Measurements from ENCODE around the gene RAB23. TPM values are rescaled to one million over a fixed set of nuclear protein-coding genes. Genes with fewer than 3 reads are reported as not detected.
A peak's percentile ranks its signal among the peaks of the same experiment; 100 is the strongest.

The RAB23 gene
- total and polyA plus RNA-seq, 2 experiments from 2014 or later: 5.2 to 16.7 TPM

DNA sequence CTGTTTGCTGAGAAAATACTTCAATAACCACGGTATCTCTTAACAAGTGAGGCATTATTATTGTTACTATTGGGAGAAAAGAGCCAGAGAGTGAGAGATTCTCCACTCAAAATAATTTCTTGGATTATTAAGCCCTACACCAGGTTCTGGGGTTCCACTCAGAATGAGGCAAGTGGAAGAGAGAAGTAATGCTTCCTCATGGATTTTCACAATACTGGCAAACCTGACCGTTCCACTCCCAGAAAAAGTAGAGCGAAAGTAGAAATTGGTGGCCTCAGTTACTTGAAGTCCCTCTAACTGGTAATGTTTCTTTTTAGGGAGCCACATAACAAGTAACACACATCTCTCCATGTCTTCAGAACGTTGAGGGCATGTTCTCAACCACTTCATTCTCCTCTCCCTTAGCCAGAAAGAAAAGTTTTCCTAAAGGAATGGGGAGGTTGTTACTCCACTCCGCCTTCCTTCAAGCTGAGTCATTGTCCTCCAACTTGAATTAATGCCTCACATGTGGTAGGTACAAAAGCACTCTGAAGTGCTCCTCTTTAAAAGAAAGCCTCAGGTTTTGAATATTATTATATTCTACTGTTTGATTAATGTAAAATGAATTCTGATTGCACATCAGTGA lies 48.1 kb downstream of the RAB23 start:
- no peak overlapping the region for H2AFZ ChIP-seq

More for the DNA sequence above, 48.1 kb downstream of the RAB23 start:
- H3K4me1 Mint-ChIP-seq: peaks cover 39% of the 10 kb centered on the region
- peaks cover 8% of the 10 kb centered on the region for H3K27me3 Mint-ChIP-seq (ENCODE audit: insufficient read depth, low read depth, poor library complexity)
- H3K36me3 ChIP-seq (ENCODE audit: insufficient read depth): no peaks in the 10 kb centered on the region
- H3K4me2 ChIP-seq: peak overlapping the region; percentile 80
- H4K20me1 ChIP-seq (replicated peaks; ENCODE audit: insufficient read depth): peaks cover 1% of the 10 kb centered on the region; the same call in 1 of the 2 replicates
- H3K79me2 ChIP-seq (replicated peaks; ENCODE audit: insufficient read depth): peaks cover 51% of the 10 kb centered on the region
- H3K4me3 ChIP-seq: peak overlapping the region; percentile 75
- TF ChIP-seq, protein P1, sequence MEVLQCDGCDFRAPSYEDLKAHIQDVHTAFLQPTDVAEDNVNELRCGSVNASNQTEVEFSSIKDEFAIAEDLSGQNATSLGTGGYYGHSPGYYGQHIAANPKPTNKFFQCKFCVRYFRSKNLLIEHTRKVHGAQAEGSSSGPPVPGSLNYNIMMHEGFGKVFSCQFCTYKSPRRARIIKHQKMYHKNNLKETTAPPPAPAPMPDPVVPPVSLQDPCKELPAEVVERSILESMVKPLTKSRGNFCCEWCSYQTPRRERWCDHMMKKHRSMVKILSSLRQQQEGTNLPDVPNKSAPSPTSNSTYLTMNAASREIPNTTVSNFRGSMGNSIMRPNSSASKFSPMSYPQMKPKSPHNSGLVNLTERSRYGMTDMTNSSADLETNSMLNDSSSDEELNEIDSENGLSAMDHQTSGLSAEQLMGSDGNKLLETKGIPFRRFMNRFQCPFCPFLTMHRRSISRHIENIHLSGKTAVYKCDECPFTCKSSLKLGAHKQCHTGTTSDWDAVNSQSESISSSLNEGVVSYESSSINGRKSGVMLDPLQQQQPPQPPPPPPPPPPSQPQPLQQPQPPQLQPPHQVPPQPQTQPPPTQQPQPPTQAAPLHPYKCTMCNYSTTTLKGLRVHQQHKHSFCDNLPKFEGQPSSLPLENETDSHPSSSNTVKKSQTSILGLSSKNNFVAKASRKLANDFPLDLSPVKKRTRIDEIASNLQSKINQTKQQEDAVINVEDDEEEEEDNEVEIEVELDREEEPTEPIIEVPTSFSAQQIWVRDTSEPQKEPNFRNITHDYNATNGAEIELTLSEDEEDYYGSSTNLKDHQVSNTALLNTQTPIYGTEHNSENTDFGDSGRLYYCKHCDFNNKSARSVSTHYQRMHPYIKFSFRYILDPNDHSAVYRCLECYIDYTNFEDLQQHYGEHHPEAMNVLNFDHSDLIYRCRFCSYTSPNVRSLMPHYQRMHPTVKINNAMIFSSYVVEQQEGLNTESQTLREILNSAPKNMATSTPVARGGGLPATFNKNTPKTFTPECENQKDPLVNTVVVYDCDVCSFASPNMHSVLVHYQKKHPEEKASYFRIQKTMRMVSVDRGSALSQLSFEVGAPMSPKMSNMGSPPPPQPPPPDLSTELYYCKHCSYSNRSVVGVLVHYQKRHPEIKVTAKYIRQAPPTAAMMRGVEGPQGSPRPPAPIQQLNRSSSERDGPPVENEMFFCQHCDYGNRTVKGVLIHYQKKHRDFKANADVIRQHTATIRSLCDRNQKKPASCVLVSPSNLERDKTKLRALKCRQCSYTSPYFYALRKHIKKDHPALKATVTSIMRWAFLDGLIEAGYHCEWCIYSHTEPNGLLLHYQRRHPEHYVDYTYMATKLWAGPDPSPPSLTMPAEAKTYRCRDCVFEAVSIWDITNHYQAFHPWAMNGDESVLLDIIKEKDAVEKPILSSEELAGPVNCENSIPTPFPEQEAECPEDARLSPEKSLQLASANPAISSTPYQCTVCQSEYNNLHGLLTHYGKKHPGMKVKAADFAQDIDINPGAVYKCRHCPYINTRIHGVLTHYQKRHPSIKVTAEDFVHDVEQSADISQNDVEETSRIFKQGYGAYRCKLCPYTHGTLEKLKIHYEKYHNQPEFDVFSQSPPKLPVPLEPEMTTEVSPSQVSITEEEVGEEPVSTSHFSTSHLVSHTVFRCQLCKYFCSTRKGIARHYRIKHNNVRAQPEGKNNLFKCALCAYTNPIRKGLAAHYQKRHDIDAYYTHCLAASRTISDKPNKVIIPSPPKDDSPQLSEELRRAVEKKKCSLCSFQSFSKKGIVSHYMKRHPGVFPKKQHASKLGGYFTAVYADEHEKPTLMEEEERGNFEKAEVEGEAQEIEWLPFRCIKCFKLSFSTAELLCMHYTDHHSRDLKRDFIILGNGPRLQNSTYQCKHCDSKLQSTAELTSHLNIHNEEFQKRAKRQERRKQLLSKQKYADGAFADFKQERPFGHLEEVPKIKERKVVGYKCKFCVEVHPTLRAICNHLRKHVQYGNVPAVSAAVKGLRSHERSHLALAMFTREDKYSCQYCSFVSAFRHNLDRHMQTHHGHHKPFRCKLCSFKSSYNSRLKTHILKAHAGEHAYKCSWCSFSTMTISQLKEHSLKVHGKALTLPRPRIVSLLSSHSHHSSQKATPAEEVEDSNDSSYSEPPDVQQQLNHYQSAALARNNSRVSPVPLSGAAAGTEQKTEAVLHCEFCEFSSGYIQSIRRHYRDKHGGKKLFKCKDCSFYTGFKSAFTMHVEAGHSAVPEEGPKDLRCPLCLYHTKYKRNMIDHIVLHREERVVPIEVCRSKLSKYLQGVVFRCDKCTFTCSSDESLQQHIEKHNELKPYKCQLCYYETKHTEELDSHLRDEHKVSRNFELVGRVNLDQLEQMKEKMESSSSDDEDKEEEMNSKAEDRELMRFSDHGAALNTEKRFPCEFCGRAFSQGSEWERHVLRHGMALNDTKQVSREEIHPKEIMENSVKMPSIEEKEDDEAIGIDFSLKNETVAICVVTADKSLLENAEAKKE (CRISPR knock-in tag; IDR thresholded peaks at IDR 0.05): peak; percentile 67; the same call in 1 of the 2 replicates
- TF ChIP-seq, protein P2, sequence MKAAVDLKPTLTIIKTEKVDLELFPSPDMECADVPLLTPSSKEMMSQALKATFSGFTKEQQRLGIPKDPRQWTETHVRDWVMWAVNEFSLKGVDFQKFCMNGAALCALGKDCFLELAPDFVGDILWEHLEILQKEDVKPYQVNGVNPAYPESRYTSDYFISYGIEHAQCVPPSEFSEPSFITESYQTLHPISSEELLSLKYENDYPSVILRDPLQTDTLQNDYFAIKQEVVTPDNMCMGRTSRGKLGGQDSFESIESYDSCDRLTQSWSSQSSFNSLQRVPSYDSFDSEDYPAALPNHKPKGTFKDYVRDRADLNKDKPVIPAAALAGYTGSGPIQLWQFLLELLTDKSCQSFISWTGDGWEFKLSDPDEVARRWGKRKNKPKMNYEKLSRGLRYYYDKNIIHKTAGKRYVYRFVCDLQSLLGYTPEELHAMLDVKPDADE (IDR thresholded peaks at IDR 0.05): no peak
- TF ChIP-seq NANOG (IDR thresholded peaks at IDR 0.05; ENCODE audit: borderline replicate concordance) (no peak), ZNF114 (CRISPR knock-in tag; IDR thresholded peaks at IDR 0.05) (no peak)
- no peaks in the 10 kb centered on the region for H3K36me3 Mint-ChIP-seq (ENCODE audit: low read depth)
- peak overlapping the region; percentile 87 for H3K27ac Mint-ChIP-seq
- H3K9me2 ChIP-seq (ENCODE audit: insufficient read depth): no peaks in the 10 kb centered on the region
- peak; percentile 4 for ATAC-seq
- H3F3A ChIP-seq (replicated peaks; ENCODE audit: low read depth): 0 out of 2 replicates have a peak, but pooled peaks cover 3% of the 10 kb centered on the region
- H3K4me1 ChIP-seq (ENCODE audit: insufficient read depth): peaks cover 23% of the 10 kb centered on the region
- H3K27me3 ChIP-seq (ENCODE audit: insufficient read depth): peaks cover 12% of the 10 kb centered on the region
- H3K4me3 Mint-ChIP-seq: peak overlapping the region; percentile 94
- DNase-seq (ENCODE audit: low spot score): peak; percentile 60
- no peaks in the 10 kb centered on the region for H3K9me3 Mint-ChIP-seq
- H3K27ac ChIP-seq (ENCODE audit: low read depth): no peak overlapping the region

Measured in GM23338 (cell line).